Mesendoderm (in vitro differentiated cells): ENCODE data around the gene FOXJ3.

Experiments used
- DNase-seq: peaks from one replicate; pipeline ENCODE4 v3.0.0; 2013
- H2AK5ac ChIP-seq: 2 replicates; pipeline ENCODE4 v1.6.1; 2013; ENCODE audit warnings: low read length, inconsistent platforms
- H2BK120ac ChIP-seq: 2 replicates; pipeline ENCODE4 v1.6.1; 2013; ENCODE audit warnings: low read depth, mild to moderate bottlenecking, low read length, moderate library complexity, mixed read lengths
- H2BK15ac ChIP-seq: replicated peaks from 2 replicates; pipeline ENCODE4 v1.6.1; 2013; ENCODE audit warnings: low read depth, mild to moderate bottlenecking, moderate library complexity
- H2BK5ac ChIP-seq: 2 replicates; pipeline ENCODE4 v1.6.1; 2013; ENCODE audit warnings: low read length, inconsistent platforms
- H3K18ac ChIP-seq: 2 replicates; pipeline ENCODE4 v1.6.1; 2013; ENCODE audit warnings: mild to moderate bottlenecking, low read length, mixed read lengths
- H3K23ac ChIP-seq: one replicate; pipeline ENCODE4 v1.6.1; 2013; ENCODE audit warnings: low read length
- H3K27ac ChIP-seq: 2 replicates; pipeline ENCODE4 v1.5.1; 2013; ENCODE audit warnings: low read depth, mild to moderate bottlenecking, inconsistent platforms, low read length, moderate library complexity
- H3K27me3 ChIP-seq: 2 replicates; pipeline ENCODE4 v1.6.1; 2013; ENCODE audit warnings: low read length, control low read depth, mild to moderate bottlenecking, inconsistent platforms; ENCODE audit not compliant: insufficient read depth, poor library complexity
- H3K36me3 ChIP-seq: 2 replicates; pipeline ENCODE4 v1.6.1; 2013; ENCODE audit warnings: low read length, inconsistent platforms; ENCODE audit not compliant: control insufficient read depth, insufficient read depth
- H3K4ac ChIP-seq: one replicate; pipeline ENCODE4 v1.6.1; 2013; ENCODE audit warnings: low read depth, mild to moderate bottlenecking, low read length, moderate library complexity
- H3K4me1 ChIP-seq: 2 replicates; pipeline ENCODE4 v1.6.1; 2013; ENCODE audit warnings: low read depth, low read length, inconsistent platforms; ENCODE audit not compliant: control insufficient read depth
- H3K4me2 ChIP-seq: 2 replicates; pipeline ENCODE4 v1.6.1; 2013; ENCODE audit warnings: low read length
- H3K4me3 ChIP-seq: 2 replicates; pipeline ENCODE4 v1.5.1; 2013; ENCODE audit warnings: mild to moderate bottlenecking, low read length
- H3K56ac ChIP-seq: one replicate; pipeline ENCODE4 v1.6.1; 2013; ENCODE audit warnings: low read length
- H3K79me1 ChIP-seq: 2 replicates; pipeline ENCODE4 v1.6.1; 2013; ENCODE audit warnings: low read length, inconsistent platforms
- H3K79me2 ChIP-seq: 2 replicates; pipeline ENCODE4 v1.6.1; 2013; ENCODE audit warnings: mild to moderate bottlenecking, low read length; ENCODE audit not compliant: control insufficient read depth, insufficient read depth
- H3K9ac ChIP-seq: 2 replicates; pipeline ENCODE4 v1.6.1; 2013; ENCODE audit warnings: low read length, inconsistent platforms
- H4K5ac ChIP-seq: one replicate; pipeline ENCODE4 v1.6.1; 2013; ENCODE audit warnings: low read length
- H4K8ac ChIP-seq: one replicate; pipeline ENCODE4 v1.6.1; 2013; ENCODE audit warnings: low read depth, mild to moderate bottlenecking, control low read depth, low read length, moderate library complexity
- WGBS: extraction: QIAGEN DNeasy Blood & Tissue Kit; methylation state at CpG from one replicate; pipeline ENCODE4 v1.1.7; 2013; ENCODE audit warnings: low lambda C conversion rate, missing lambda C conversion rate; ENCODE audit not compliant: insufficient coverage; ENCODE audit errors: extremely low coverage; 5-methylcytosine and 5-hydroxymethylcytosine counted together

The FOXJ3 gene

GRCh38 chr1:42152119-42152518 lies 182.9 kb downstream of the FOXJ3 start:
- H4K5ac ChIP-seq = no peak overlapping the region
- H3K18ac ChIP-seq = no peak overlapping the region
- H3K27me3 ChIP-seq = peaks cover 2% of the 10 kb centered on the region

GRCh38 chr1:42150651-42151050 lies 184.4 kb downstream of the FOXJ3 start:
- Histone ChIP-seq H3K79me1 (no peaks in the 10 kb centered on the region), H2BK120ac (no peak overlapping the region), H4K5ac (no peak overlapping the region), H3K4me2 (no peak overlapping the region), H3K27ac (no peak overlapping the region), H2AK5ac (no peak overlapping the region), H3K27me3 (peaks cover 2% of the 10 kb centered on the region), H3K4me3 (no peak overlapping the region), H3K4me1 (no peaks in the 10 kb centered on the region), H3K36me3 (no peaks in the 10 kb centered on the region), H3K9ac (no peak overlapping the region), H2BK5ac (no peak overlapping the region), H3K79me2 (no peaks in the 10 kb centered on the region), H2BK15ac (no peak overlapping the region), H3K4ac (no peak overlapping the region), H3K18ac (no peak overlapping the region), H3K56ac (no peak overlapping the region), H4K8ac (no peak overlapping the region), H3K23ac (no peak overlapping the region)
- WGBS = no CpG with 5 or more reads among the region's 5 CpGs
- DNase-seq = no peak

More at GRCh38 chr1:42152119-42152518, 182.9 kb downstream of the FOXJ3 start:
- no peak overlapping the region for H3K27ac ChIP-seq
- no peak overlapping the region for H2BK15ac ChIP-seq
- H3K4me3 ChIP-seq = no peak overlapping the region
- H2BK5ac ChIP-seq = no peak overlapping the region
- H3K9ac ChIP-seq = no peak overlapping the region
- H3K4me2 ChIP-seq = no peak overlapping the region
- H2BK120ac ChIP-seq = no peak overlapping the region
- no peak overlapping the region for H2AK5ac ChIP-seq
- H3K79me1 ChIP-seq = no peaks in the 10 kb centered on the region
- no peak overlapping the region for H3K56ac ChIP-seq
- no peak overlapping the region for H4K8ac ChIP-seq
- no peak for DNase-seq
- H3K23ac ChIP-seq = no peak overlapping the region
- H3K4ac ChIP-seq = no peak overlapping the region
- H3K36me3 ChIP-seq = no peaks in the 10 kb centered on the region
- H3K4me1 ChIP-seq = no peaks in the 10 kb centered on the region
- H3K79me2 ChIP-seq = no peaks in the 10 kb centered on the region
- no CpG with 5 or more reads among the region's 3 CpGs for WGBS

GRCh38 chr1:42148166-42148565 lies 186.9 kb downstream of the FOXJ3 start:
- peaks cover 2% of the 10 kb centered on the region for H3K27me3 ChIP-seq
- no peaks in the 10 kb centered on the region for H3K79me1 ChIP-seq

GRCh38 chr1:42146626-42147320 lies 188.3 kb downstream of the FOXJ3 start:
- no peak overlapping the region for H3K4me3 ChIP-seq
- H3K27me3 ChIP-seq = no peaks in the 10 kb centered on the region
- no peak overlapping the region for H3K27ac ChIP-seq
- no peak overlapping the region for H3K9ac ChIP-seq
- H3K36me3 ChIP-seq = no peaks in the 10 kb centered on the region
- no peak overlapping the region for H2BK120ac ChIP-seq
- H3K18ac ChIP-seq = no peak overlapping the region
- WGBS = no CpG with 5 or more reads among the region's 19 CpGs
- no peak overlapping the region for H2BK5ac ChIP-seq
- H3K4ac ChIP-seq = no peak overlapping the region
- no peak overlapping the region for H4K5ac ChIP-seq
- no peak overlapping the region for H3K56ac ChIP-seq
- peak; percentile 93 for DNase-seq
- no peak overlapping the region for H3K4me2 ChIP-seq
- H3K79me1 ChIP-seq = no peaks in the 10 kb centered on the region
- no peaks in the 10 kb centered on the region for H3K79me2 ChIP-seq
- H2BK15ac ChIP-seq = no peak overlapping the region
- no peak overlapping the region for H3K23ac ChIP-seq
- no peaks in the 10 kb centered on the region for H3K4me1 ChIP-seq
- H2AK5ac ChIP-seq = no peak overlapping the region
- H4K8ac ChIP-seq = no peak overlapping the region

More at GRCh38 chr1:42148166-42148565, 186.9 kb downstream of the FOXJ3 start:
- Histone ChIP-seq H3K27ac (no peak overlapping the region), H2AK5ac (no peak overlapping the region), H3K4me3 (no peak overlapping the region), H3K18ac (no peak overlapping the region), H3K9ac (no peak overlapping the region), H2BK5ac (no peak overlapping the region), H3K4me1 (no peaks in the 10 kb centered on the region), H3K4ac (no peak overlapping the region), H4K8ac (no peak overlapping the region), H3K23ac (no peak overlapping the region), H3K4me2 (no peak overlapping the region), H3K56ac (no peak overlapping the region), H2BK15ac (no peak overlapping the region), H3K79me2 (no peaks in the 10 kb centered on the region), H4K5ac (no peak overlapping the region), H3K36me3 (no peaks in the 10 kb centered on the region), H2BK120ac (no peak overlapping the region)
- no peak for DNase-seq
- no CpG with 5 or more reads among the region's 1 CpG for WGBS

DNA sequence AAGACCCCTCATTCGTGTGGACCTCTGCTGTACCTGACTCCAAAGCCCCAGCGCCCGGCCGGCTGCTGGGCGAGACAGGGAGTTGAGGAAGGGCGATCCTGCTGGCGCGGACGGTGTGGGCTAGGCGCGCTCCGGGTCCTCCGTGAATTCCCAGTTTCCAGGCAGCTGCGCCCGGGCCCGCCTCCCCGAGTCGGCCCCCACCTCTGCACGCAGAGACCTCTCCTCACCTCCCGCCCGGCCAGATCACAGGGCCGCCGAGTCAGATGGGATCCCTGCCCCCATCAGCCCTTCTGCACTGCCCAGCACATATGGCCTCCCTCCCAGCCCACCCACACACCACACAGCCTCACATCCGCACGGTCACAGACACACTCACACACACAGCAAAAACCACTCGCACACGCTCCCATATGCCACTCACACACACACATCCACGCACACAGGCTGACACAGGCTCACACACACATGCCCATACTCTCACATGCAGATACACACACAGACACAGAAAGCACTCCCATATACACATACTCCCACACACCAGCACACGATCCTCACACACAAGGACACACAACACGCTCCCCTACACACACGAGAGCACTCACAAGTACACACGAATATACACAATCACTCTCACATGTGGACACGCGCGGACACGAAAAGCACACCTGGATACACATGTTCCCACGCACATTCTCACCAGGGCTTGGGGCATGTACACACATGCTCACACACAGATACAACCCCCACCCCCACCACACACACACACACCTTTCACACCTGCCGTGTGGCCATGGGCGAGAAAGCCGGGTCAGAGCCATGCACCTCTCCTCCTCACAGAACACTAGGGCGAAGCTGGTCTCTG lies 189.0 kb downstream of the FOXJ3 start:
- no peak overlapping the region for H3K9ac ChIP-seq
- H4K8ac ChIP-seq = no peak overlapping the region
- no peaks in the 10 kb centered on the region for H3K79me1 ChIP-seq
- no peaks in the 10 kb centered on the region for H3K79me2 ChIP-seq
- H2AK5ac ChIP-seq = no peak overlapping the region
- H3K4ac ChIP-seq = no peak overlapping the region
- DNase-seq = no peak
- WGBS = no CpG with 5 or more reads among the region's 41 CpGs
- H3K36me3 ChIP-seq = no peaks in the 10 kb centered on the region
- H3K23ac ChIP-seq = no peak overlapping the region
- H3K4me1 ChIP-seq = no peaks in the 10 kb centered on the region
- H3K18ac ChIP-seq = no peak overlapping the region
- no peak overlapping the region for H2BK5ac ChIP-seq
- no peak overlapping the region for H3K4me2 ChIP-seq
- H3K27ac ChIP-seq = no peak overlapping the region
- H4K5ac ChIP-seq = no peak overlapping the region
- H2BK120ac ChIP-seq = no peak overlapping the region
- H3K4me3 ChIP-seq = no peak overlapping the region
- H2BK15ac ChIP-seq = no peak overlapping the region
- H3K27me3 ChIP-seq = no peaks in the 10 kb centered on the region
- H3K56ac ChIP-seq = peak overlapping the region; percentile 63
